CD4-positive, alpha-beta T cell treated with Interleukin-4 for 4 hours (primary cell): Measurements from ENCODE around the gene TNFAIP3.

Experiments
- DNase-seq: peaks from one replicate; pipeline ENCODE4 v3.0.0-alpha.2; 2020

TNFAIP3 gene

GRCh38 chr6:137866200-137866913 lies 702 bp upstream of the TNFAIP3 start:
- DNase-seq: no peak

DNA sequence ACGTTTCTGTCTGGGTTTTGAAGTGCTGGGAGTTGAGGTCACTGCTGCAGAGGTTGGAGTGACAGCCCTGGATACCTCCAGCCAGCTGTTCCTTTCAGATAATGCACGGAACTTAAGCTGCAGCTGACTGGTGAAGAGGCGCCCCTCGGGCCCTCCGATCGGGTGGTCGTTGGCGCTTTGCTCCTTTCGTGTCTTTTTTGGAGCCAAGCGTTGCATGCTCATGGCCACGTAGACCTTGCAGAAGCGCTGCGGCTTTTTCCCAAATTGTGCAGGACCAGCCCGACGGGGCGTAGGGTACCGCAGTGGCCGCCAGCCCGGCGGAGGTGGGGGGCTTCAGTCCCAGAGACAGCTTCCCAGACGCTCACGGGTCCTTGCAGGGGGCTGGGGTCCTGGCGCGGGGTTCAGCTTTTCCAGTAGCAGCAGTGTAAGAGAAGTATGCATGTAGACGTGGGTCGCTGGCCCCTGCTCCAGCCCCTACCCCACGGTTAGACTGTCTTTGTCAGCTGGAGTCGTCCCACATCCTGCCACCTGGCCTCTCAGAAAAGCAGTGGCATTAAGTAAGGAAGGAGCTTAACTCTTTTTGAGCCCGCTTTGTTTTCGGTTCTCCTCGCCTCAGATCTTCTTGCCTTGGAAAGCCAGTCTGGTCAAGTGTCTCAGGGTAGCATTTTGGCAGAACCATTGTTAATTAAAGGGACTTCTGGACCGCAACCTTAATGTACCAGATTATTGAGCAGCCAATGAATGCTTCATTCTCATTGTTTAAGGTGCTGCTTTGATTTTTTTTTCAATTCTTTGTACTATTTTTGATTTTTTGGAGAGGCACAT lies 838 bp downstream of the TNFAIP3 start:
- peak; percentile 63 for DNase-seq

DNA sequence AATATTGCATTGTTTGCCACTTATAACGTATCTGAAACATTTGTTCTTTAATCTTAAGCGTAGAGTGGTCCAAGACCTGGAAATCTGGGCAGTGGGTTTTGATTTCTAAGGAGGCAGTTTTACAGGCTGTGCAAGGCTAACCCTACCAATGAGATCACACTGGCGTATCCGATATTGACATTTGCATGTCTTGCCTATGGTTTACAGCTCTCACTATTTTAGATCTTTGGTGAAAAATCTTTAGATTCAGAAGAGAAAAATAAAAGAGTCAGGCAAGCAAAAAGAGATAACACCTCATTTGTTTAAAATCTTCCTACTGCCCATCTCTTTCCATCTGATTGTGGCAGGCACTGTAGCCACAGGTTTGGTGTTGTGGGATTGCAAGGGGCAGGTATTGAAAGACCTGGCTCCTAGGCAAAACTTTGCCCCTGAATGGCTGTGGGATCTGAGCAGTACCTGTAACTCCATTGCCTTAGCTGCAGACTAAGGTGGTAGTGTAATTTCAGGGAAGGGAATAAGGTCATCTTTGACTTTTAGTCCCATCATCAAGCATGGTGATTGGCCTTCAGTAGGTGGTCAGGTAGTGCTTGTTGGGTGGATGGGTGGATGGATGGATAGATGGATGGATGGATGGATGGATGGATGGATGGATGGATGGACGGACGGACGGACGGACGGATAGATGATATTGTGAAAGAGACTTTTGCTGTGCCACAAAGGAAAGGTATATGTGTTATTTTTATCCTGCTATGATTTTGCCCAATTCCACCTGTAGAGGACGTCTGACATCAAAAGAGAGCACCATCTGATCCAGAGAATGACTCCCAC lies 1.9 kb downstream of the TNFAIP3 start:
- DNase-seq: peak; percentile 47

DNA sequence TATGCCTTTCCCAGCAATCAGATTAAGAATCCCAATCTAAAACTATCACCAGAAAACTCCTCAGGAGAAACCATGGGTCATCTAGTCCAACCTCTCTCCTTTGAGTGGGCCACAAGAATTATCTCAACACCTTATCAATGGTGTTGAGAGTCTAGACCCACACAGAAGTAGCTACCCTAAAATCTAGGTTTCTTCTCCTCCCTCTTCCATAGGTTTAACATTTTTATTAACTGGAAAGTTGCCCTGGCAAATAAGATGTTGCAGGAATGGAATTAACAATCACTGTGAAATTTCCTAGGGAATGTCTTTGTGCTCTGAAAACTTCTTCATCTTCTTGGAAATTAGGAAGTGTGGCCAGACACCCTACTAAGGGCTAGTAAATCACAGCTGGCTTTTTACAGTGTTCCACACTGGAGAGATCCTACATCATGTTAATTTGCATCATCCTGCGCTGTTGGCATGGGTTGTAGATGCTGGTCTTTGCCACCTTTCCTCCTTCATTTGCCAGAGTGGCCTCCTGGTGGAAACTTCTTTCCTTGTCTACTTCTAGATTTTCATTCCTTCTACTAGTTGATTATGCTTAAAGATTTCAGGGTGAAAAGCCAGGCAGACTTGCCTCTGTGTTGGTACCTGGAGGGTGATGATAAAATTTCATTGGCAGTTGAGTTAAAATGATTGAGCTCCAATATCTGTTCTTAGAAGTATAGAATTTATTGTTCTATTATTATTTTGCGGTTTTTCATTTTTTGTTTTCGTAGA lies 2.7 kb downstream of the TNFAIP3 start:
- DNase-seq: no peak

DNA sequence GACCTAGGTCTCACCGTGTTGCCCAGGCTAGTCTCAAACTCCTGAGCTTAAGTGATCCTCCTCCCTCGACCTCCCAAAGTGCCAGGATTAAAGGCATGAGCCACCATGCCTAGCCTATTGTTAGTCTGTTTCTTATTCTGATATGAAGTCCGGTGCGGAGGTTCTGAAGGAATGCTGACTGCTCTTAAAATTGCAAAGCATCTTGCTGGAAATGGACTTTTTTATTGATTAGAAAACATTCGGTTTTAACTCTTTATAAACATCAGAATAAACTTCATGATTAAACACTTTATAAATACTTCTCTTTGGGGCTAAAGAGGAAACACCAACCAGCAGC lies 3.2 kb downstream of the TNFAIP3 start:
- DNase-seq: no peak

DNA sequence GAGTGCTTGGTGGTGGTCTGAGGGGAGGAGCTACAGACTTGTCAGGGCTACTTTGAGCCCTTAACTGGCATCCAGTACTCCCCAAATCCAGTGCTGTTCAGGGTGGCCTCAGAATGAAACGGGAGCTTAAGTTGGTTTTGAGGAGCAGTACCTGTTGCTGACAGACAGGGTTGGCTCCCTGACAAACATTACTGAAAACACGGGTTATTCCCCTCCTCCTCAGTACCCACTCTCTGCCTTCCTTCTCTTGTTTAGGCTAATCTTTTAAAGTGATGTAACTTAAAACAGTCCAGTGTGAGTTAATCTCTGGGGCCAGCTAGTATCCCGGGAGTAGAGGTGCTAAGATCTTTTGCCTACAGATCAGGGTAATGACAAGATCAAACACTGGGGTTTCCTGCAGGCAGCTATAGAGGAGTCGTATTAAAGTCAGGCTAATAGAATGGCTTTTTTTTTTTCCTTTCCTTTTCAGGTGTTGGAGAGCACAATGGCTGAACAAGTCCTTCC lies 3.7 kb downstream of the TNFAIP3 start:
- peak; percentile 60 for DNase-seq

- DNase-seq: no peak
Measured at GRCh38 chr6:137871291-137871690, 4.2 kb downstream of the TNFAIP3 start.

DNA sequence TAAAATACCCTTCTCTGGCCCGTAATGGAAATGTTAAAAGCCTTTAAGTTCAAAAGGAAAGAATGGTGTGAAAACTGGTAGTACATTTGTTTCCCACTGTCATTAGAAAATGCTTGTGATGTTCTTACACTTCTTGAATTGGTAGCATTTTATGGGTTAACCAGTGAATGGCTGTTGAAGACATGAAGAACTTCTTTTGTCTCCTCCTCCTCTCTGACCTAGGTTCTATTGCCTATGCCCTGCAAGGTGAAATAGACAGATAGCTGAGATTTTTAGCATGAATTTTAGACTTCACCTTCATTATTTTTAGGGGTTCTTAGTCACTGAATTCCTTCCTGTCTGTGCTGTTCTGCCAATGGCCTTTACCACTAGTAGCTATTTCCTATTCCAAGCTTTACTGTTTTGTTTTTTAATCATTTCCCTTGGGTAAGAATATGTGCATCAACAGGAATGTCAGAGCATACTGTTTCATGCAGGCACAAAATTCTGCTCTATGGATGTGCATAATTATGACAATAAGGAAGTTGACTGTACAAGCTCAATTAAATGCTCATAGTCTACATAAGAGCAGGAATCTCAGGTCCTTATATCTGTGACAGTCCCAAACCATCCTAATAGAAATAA lies 4.9 kb downstream of the TNFAIP3 start:
- DNase-seq: no peak

GRCh38 chr6:137872581-137873115 lies 5.6 kb downstream of the TNFAIP3 start:
- no peak for DNase-seq

GRCh38 chr6:137873273-137873762 lies 6.3 kb downstream of the TNFAIP3 start:
- peak; percentile 89 for DNase-seq

DNA sequence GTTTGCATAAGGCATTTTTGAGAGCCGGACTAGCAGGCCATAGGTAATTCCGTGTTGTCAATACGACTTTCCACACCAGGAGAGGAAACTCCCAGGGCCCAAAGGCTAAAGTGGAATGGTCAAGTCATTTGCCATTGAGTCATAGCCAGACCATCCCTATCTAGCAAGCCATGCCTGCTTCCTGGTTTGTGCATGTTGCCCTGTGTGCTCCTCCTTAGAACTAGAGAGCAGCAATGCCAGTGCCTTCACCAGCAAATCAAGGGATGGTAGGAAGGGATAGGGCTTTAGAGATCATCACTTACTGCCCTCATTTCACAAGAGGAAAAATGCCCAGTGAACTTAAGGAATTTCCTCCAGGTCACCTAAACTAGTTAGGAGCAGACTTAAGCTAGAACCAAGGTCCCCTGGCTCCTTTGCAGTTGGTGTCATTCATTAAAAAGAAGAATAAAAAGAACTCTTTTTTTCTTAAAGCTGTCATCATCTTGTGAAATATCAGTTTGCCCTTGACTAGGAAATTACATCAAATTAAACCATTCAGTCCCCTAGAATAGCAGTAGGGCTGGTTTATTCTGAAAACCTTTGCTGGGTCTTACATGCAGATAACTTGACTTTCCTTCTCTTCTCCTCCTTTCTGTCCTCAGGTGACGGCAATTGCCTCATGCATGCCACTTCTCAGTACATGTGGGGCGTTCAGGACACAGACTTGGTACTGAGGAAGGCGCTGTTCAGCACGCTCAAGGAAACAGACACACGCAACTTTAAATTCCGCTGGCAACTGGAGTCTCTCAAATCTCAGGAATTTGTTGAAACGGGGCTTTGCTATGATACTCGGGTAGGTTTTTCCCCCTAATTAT lies 7.4 kb downstream of the TNFAIP3 start:
- no peak for DNase-seq

DNA sequence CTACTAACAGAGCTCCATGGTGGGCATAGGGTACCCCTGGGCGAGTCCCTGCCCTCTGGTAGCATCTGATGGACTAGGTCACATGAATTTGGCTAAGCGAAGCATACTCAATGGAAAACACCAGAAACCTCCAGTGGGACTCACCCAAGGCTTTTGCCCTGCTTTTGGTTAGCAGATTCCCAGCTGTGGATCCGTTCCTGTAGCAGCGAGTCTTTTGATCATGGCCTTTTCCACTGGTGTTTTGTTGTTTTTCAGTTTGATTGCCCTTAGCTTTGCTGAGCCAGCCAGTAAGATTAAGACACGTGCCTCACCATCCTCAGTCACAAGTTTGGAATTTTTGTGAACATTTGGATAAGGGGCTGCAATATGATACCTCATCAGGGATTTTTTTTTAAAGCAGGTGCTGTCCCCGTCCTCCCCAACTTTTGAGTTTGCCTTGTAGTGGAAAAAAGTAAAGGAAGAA lies 8.0 kb downstream of the TNFAIP3 start:
- no peak for DNase-seq

GRCh38 chr6:137875606-137876005 lies 8.5 kb downstream of the TNFAIP3 start:
- no peak for DNase-seq

DNA sequence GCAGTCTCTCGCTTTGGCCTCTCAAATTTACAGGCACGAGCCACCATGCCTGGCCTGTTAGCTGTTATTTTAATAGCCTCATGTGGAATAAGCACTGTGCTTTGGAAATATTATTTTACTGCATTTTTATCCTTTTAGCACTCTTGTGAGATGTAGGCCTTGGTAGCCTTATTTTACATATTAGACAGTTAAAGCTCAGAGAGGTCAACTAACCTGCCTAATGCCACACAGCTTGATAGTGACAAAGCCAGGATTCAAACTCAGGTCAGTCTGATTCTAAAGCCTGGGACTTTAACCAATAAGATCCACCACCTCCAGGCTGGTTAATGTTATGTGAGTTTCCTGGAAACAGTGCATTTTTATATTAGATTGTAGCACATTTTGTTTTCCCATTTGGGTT lies 9.5 kb downstream of the TNFAIP3 start:
- no peak for DNase-seq

- DNase-seq: no peak
Measured at GRCh38 chr6:137877113-137877512, 10.1 kb downstream of the TNFAIP3 start.

- no peak for DNase-seq
Measured at GRCh38 chr6:137877606-137878005, 10.5 kb downstream of the TNFAIP3 start.

GRCh38 chr6:137878029-137878428 lies 11.0 kb downstream of the TNFAIP3 start:
- no peak for DNase-seq

GRCh38 chr6:137878486-137879285 lies 11.6 kb downstream of the TNFAIP3 start:
- DNase-seq: no peak

DNA sequence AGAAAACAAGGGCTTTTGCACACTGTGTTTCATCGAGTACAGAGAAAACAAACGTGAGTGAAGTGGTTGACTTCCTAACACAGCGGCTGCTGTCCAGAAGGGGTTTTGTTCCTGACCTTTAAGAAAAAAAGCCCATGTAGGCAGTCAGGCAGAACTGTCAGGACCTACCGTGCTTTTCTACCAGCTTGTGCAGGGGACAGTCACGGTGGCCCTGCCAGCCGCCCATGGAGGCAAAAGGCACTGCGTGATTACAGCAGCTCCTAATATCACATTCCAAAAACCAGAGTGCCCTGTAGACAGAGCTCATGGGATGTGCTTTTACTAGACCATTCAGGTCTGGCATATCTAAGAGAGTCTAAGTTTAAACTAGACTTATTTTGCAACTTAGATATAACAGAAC lies 12.2 kb downstream of the TNFAIP3 start:
- DNase-seq: no peak
